HFF-Myc (cell line): ENCODE results near the gene RTRAF.
A peak's percentile ranks its signal among the peaks of the same experiment; 100 is the strongest.

Experiments
- DNase-seq: peaks from one replicate; pipeline ENCODE4 v3.0.0-alpha.2; 2011; ENCODE audit warnings: low read depth; ENCODE audit errors: extremely low read depth
- H3K4me3 ChIP-seq: replicated peaks from 2 replicates; pipeline ENCODE4 v1.5.1; 2011; ENCODE audit warnings: low read depth, mild to moderate bottlenecking, control low read depth, low read length
- TF ChIP-seq, protein P1 (sequence below): IDR thresholded peaks from 2 replicates; pipeline ENCODE4 v1.5.1; 2012; ENCODE audit warnings: mild to moderate bottlenecking, low read depth, low read length, control low read depth; ENCODE audit errors: missing control alignments

RTRAF gene

GRCh38 chr14:52031781-52032180 is 42.4 kb downstream of the RTRAF start:
- DNase-seq: no peak
- H3K4me3 ChIP-seq: no peak overlapping the region
- TF ChIP-seq, protein P1, sequence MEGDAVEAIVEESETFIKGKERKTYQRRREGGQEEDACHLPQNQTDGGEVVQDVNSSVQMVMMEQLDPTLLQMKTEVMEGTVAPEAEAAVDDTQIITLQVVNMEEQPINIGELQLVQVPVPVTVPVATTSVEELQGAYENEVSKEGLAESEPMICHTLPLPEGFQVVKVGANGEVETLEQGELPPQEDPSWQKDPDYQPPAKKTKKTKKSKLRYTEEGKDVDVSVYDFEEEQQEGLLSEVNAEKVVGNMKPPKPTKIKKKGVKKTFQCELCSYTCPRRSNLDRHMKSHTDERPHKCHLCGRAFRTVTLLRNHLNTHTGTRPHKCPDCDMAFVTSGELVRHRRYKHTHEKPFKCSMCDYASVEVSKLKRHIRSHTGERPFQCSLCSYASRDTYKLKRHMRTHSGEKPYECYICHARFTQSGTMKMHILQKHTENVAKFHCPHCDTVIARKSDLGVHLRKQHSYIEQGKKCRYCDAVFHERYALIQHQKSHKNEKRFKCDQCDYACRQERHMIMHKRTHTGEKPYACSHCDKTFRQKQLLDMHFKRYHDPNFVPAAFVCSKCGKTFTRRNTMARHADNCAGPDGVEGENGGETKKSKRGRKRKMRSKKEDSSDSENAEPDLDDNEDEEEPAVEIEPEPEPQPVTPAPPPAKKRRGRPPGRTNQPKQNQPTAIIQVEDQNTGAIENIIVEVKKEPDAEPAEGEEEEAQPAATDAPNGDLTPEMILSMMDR: no peak

DNA sequence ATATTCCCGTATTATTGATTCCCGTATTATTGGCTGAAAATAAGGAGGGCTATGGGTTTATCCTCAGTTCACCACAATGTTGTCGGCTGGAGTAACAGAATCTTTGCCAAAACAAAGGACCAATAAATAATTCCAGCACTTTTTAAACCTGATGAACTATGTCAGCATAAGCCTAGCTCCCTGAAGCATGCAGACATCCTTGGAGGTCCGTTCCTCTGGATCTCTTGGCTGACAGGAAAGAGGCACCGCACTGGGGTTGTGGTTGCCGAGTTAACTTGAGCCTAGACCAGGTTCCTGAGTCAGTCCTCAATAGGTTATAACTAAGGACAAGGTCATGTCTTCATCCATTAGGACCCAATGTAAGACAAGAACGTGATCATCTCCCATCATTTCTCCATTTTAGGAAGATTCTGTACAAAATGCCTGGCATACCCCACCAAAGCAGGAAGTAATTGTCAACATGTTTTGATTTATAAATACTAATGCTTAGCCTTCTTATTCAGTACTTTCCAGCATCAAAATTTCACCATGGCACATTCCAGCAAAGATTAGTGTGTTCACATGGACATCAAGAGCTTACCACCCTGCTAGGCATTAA is 43.0 kb downstream of the RTRAF start:
- no peak for DNase-seq
- H3K4me3 ChIP-seq: no peak overlapping the region
- TF ChIP-seq, protein P1: no peak

GRCh38 chr14:52033101-52033642 is 43.8 kb downstream of the RTRAF start:
- peak; percentile 75 for DNase-seq
- no peak overlapping the region for H3K4me3 ChIP-seq
- TF ChIP-seq, protein P1: no peak

- DNase-seq: no peak
- no peak overlapping the region for H3K4me3 ChIP-seq
- TF ChIP-seq, protein P1: no peak
These were observed 49.9 kb downstream of the RTRAF start for GRCh38 chr14:52039124-52039815.

GRCh38 chr14:52040598-52040997 is 51.3 kb downstream of the RTRAF start:
- no peak for DNase-seq
- TF ChIP-seq, protein P1: no peak

DNA sequence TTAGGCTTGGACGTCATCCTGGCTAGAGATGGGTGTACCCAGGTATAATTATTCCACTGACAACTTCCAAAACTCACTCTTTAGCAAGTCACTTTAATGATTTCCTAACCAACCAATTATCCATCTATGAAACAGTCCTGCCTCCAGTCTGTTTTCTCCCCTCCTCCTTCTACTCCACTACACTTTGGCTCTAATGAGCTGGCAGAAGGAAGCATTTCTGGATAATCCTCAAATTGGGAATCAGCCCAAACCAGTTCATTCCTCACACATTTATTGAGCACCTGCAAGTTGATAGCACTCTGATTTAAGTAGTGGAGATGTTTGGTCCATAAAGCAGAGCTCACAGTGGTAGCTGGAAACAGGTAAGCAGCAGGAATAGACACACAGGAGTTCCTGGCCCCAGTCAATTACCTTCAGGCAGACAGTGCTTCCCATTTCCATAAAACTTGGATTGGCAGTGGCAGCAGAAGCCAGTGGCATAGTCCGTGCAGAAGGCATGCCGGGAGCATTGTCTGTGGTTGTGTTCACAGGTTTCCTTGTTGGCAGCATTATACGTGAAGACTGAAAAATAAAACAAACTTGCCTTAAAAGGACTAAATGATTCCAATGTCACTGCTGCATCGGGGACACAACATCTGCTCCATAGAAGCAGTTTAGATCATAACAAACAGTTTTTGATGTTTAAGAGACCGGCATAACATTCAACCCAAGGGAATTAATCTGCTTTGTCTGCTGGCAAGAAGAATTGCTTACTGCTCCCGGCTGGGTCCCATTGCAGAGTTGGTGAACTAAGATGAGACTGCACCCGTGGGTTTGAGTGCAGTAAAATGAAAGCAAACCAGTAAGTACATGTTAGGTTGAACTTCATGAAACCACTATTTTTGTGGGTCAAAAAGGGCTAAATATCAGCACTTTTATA is 53.3 kb downstream of the RTRAF start:
- no peak overlapping the region for H3K4me3 ChIP-seq
- TF ChIP-seq, protein P1: no peak
- no peak for DNase-seq

More at GRCh38 chr14:52040598-52040997, 51.3 kb downstream of the RTRAF start:
- no peak overlapping the region for H3K4me3 ChIP-seq
